GM19455 (cell line): ENCODE results near the gene FBF1.

Experiments used
- ATAC-seq: cut with Tn5 transposase; IDR thresholded peaks from one replicate; pipeline ENCODE4 v1.9.1; 2021; ENCODE audit not compliant: unreplicated experiment

The FBF1 gene

GRCh38 chr17:75917141-75917916, 23.5 kb downstream of the FBF1 start:
- no peak for ATAC-seq

GRCh38 chr17:75915268-75915667, 25.6 kb downstream of the FBF1 start:
- ATAC-seq: no peak

- ATAC-seq: no peak
These were observed 26.1 kb downstream of the FBF1 start for GRCh38 chr17:75914643-75915267.

GRCh38 chr17:75913537-75914210, 27.2 kb downstream of the FBF1 start:
- no peak for ATAC-seq

GRCh38 chr17:75910699-75911098, 30.1 kb downstream of the FBF1 start:
- ATAC-seq: no peak

GRCh38 chr17:75909812-75910274, 31.0 kb downstream of the FBF1 start:
- ATAC-seq: no peak

- ATAC-seq: no peak
These were observed 31.6 kb downstream of the FBF1 start for GRCh38 chr17:75909051-75909811.

- ATAC-seq: no peak
These were observed 32.6 kb downstream of the FBF1 start for GRCh38 chr17:75908201-75908600.

GRCh38 chr17:75906143-75906884, 34.5 kb downstream of the FBF1 start:
- no peak for ATAC-seq

- peak; percentile 91 for ATAC-seq
These were observed 35.9 kb downstream of the FBF1 start, which contains the start of gene MRPL38 for GRCh38 chr17:75904749-75905521. MRPL38 (minus strand) TSS chr17:75904884; CDS start chr17:75904875, 9 bp downstream.

- no peak for ATAC-seq
These were observed 38.4 kb downstream of the FBF1 start for GRCh38 chr17:75902406-75902805.

GRCh38 chr17:75901727-75902126, 39.1 kb downstream of the FBF1 start:
- no peak for ATAC-seq

- no peak for ATAC-seq
These were observed 39.9 kb downstream of the FBF1 start for GRCh38 chr17:75900691-75901533.

- no peak for ATAC-seq
These were observed 40.9 kb downstream of the FBF1 start for GRCh38 chr17:75899767-75900468.

GRCh38 chr17:75899353-75899752, 41.5 kb downstream of the FBF1 start:
- ATAC-seq: no peak

- ATAC-seq: no peak
These were observed 42.1 kb downstream of the FBF1 start for GRCh38 chr17:75898791-75899190.

- ATAC-seq: no peak
These were observed 42.8 kb downstream of the FBF1 start for GRCh38 chr17:75898065-75898464.
